Gastroesophageal sphincter (tissue), 3 donors: Measurements from ENCODE around the gene MPZL1.

Source experiments
- CTCF ChIP-seq, 4 experiments: fragments of 200-600 bp in 2 of 4; fragments of 450-650 bp in 2 of 4; sonication (generic) in 1 of 4; IDR thresholded peaks; one replicate each; pipeline ENCODE4 v1.5.1; 2017 to 2019; ENCODE audit warnings: antibody characterized with exemption in 4 of 4, mild to moderate bottlenecking in 2 of 4, moderate library complexity in 2 of 4
- EP300 ChIP-seq: sonication (generic); formaldehyde crosslinking; IDR thresholded peaks from one replicate; pipeline ENCODE4 v1.6.1; 2017; ENCODE audit warnings: antibody characterized with exemption, mild to moderate bottlenecking
- POLR2A ChIP-seq, 2 donors: fragments of 450-650 bp; IDR thresholded peaks; one replicate each; pipeline ENCODE4 v1.6.1; 2017; ENCODE audit warnings: antibody characterized with exemption in 2 of 2, mild to moderate bottlenecking in 2 of 2, moderate library complexity in 1 of 2
- POLR2AphosphoS5 ChIP-seq: sonication (generic); formaldehyde crosslinking; IDR thresholded peaks from one replicate; pipeline ENCODE4 v1.6.1; 2017; ENCODE audit warnings: antibody characterized with exemption

GRCh38 chr1:167734227-167734626 lies 12.4 kb downstream of the MPZL1 start:
- TF ChIP-seq CTCF (IDR thresholded peaks at IDR 0.05) (no peak), POLR2A (IDR thresholded peaks at IDR 0.05) (no peak), EP300 (no peak), POLR2AphosphoS5 (no peak)
